ENCODE data around the gene TMEM63A.

Gene TMEM63A

GRCh38 chr1:225885336-225885735 is 3.2 kb upstream of the TMEM63A start:
- Histone ChIP-seq H3K27ac (ENCODE audit: low read depth, low read length) (no peak overlapping the region), H2AFZ (ENCODE audit: insufficient read depth, low read length, poor library complexity) (no peak overlapping the region), H3K79me1 (ENCODE audit: low read length) (peaks cover 18% of the 10 kb centered on the region), H3K9me3 (ENCODE audit: insufficient read depth, low read depth, low read length) (no peaks in the 10 kb centered on the region), H3K36me3 (ENCODE audit: control insufficient read depth in 1 of 2, insufficient read depth in 2 of 2, low read length in 2 of 2) (no peaks in the 10 kb centered on the region), H3K4me1 (ENCODE audit: control insufficient read depth in 1 of 2, insufficient read depth in 2 of 2, low read length in 2 of 2) (peaks cover 9 to 14% of the 10 kb centered on the region in 2 experiments), H3K23ac (ENCODE audit: low read length) (no peak overlapping the region), H2AK5ac (ENCODE audit: low read length) (no peak overlapping the region), H3K14ac (ENCODE audit: low read length) (no peak overlapping the region), H4K12ac (ENCODE audit: low read depth, low read length) (no peak overlapping the region), H3K18ac (ENCODE audit: low read length) (no peak overlapping the region), H2BK12ac (ENCODE audit: low read length) (no peak overlapping the region), H3K4me2 (ENCODE audit: low read length) (no peak overlapping the region), H4K91ac (ENCODE audit: low read depth, low read length) (no peak overlapping the region), H3K4me3 (ENCODE audit: low read depth, low read length) (no peak overlapping the region), H2BK120ac (ENCODE audit: insufficient read depth, low read length, poor library complexity) (no peak overlapping the region), H3K27me3 (ENCODE audit: insufficient read depth, low read length) (no peaks in the 10 kb centered on the region), H3K4ac (ENCODE audit: low read depth, low read length) (no peak overlapping the region), H3K79me2 (ENCODE audit: control insufficient read depth, insufficient read depth, low read length, poor library complexity) (peaks cover 9% of the 10 kb centered on the region), H2BK5ac (ENCODE audit: low read depth, low read length, poor library complexity) (no peak overlapping the region), H4K8ac (ENCODE audit: low read depth, low read length) (no peak overlapping the region), H3K9ac (ENCODE audit: low read length) (no peak overlapping the region)
- no CpG with 5 or more reads among the region's 6 CpGs for WGBS (ENCODE audit: extremely low coverage, insufficient coverage, insufficient read length)
- DNase-seq: no peak

GRCh38 chr1:225883616-225884265 is 1.6 kb upstream of the TMEM63A start:
- H2AFZ ChIP-seq (ENCODE audit: insufficient read depth, low read length, poor library complexity): no peak overlapping the region
- no peak for DNase-seq
- no peak overlapping the region for H3K27ac ChIP-seq (ENCODE audit: low read depth, low read length)
- WGBS (ENCODE audit: extremely low coverage, insufficient coverage, insufficient read length): no CpG with 5 or more reads among the region's 11 CpGs
- no peak overlapping the region for H3K4me3 ChIP-seq (ENCODE audit: low read depth, low read length)
- H2BK12ac ChIP-seq (ENCODE audit: low read length): no peak overlapping the region
- no peak overlapping the region for H4K91ac ChIP-seq (ENCODE audit: low read depth, low read length)
- H3K79me2 ChIP-seq (ENCODE audit: control insufficient read depth, insufficient read depth, low read length, poor library complexity): peaks cover 9% of the 10 kb centered on the region
- H3K4me2 ChIP-seq (ENCODE audit: low read length): no peak overlapping the region
- H3K14ac ChIP-seq (ENCODE audit: low read length): no peak overlapping the region
- no peak overlapping the region for H2BK120ac ChIP-seq (ENCODE audit: insufficient read depth, low read length, poor library complexity)
- peaks cover 12 to 14% of the 10 kb centered on the region in 2 experiments for H3K4me1 ChIP-seq (ENCODE audit: control insufficient read depth in 1 of 2, insufficient read depth in 2 of 2, low read length in 2 of 2)
- no peak overlapping the region for H4K8ac ChIP-seq (ENCODE audit: low read depth, low read length)
- no peak overlapping the region for H2AK5ac ChIP-seq (ENCODE audit: low read length)
- no peaks in the 10 kb centered on the region for H3K36me3 ChIP-seq (ENCODE audit: control insufficient read depth in 1 of 2, insufficient read depth in 2 of 2, low read length in 2 of 2)
- no peak overlapping the region for H3K4ac ChIP-seq (ENCODE audit: low read depth, low read length)
- H2BK5ac ChIP-seq (ENCODE audit: low read depth, low read length, poor library complexity): no peak overlapping the region
- H3K9me3 ChIP-seq (ENCODE audit: insufficient read depth, low read depth, low read length): no peaks in the 10 kb centered on the region
- H3K27me3 ChIP-seq (ENCODE audit: insufficient read depth, low read length): no peaks in the 10 kb centered on the region
- no peak overlapping the region for H3K23ac ChIP-seq (ENCODE audit: low read length)
- no peak overlapping the region for H4K12ac ChIP-seq (ENCODE audit: low read depth, low read length)
- H3K9ac ChIP-seq (ENCODE audit: low read length): no peak overlapping the region
- H3K18ac ChIP-seq (ENCODE audit: low read length): no peak overlapping the region
- H3K79me1 ChIP-seq (ENCODE audit: low read length): peaks cover 18% of the 10 kb centered on the region

- Histone ChIP-seq H3K9me3 (ENCODE audit: insufficient read depth, low read depth, low read length) (no peaks in the 10 kb centered on the region), H2BK120ac (ENCODE audit: insufficient read depth, low read length, poor library complexity) (peak overlapping the region; percentile 57), H4K91ac (ENCODE audit: low read depth, low read length) (peak overlapping the region; percentile 69), H3K27me3 (ENCODE audit: insufficient read depth, low read length) (no peaks in the 10 kb centered on the region), H2BK12ac (ENCODE audit: low read length) (peak overlapping the region; percentile 42), H3K9ac (ENCODE audit: low read length) (peak overlapping the region; percentile 55), H3K4ac (ENCODE audit: low read depth, low read length) (peak overlapping the region; percentile 55), H3K23ac (ENCODE audit: low read length) (no peak overlapping the region), H3K4me3 (ENCODE audit: low read depth, low read length) (peak overlapping the region; percentile 80), H3K27ac (ENCODE audit: low read depth, low read length) (no peak overlapping the region), H2AK5ac (ENCODE audit: low read length) (no peak overlapping the region), H3K4me2 (ENCODE audit: low read length) (peak overlapping the region; percentile 79), H2AFZ (ENCODE audit: insufficient read depth, low read length, poor library complexity) (peak overlapping the region; percentile 90), H3K18ac (ENCODE audit: low read length) (peak overlapping the region; percentile 65), H4K12ac (ENCODE audit: low read depth, low read length) (peak overlapping the region; percentile 73), H3K36me3 (ENCODE audit: control insufficient read depth in 1 of 2, insufficient read depth in 2 of 2, low read length in 2 of 2) (no peaks in the 10 kb centered on the region), H3K4me1 (ENCODE audit: control insufficient read depth in 1 of 2, insufficient read depth in 2 of 2, low read length in 2 of 2) (peaks cover 12 to 14% of the 10 kb centered on the region in 2 experiments), H3K79me1 (ENCODE audit: low read length) (peaks cover 18% of the 10 kb centered on the region), H4K8ac (ENCODE audit: low read depth, low read length) (peak overlapping the region; percentile 90), H3K79me2 (ENCODE audit: control insufficient read depth, insufficient read depth, low read length, poor library complexity) (peaks cover 9% of the 10 kb centered on the region), H3K14ac (ENCODE audit: low read length) (peak overlapping the region; percentile 74), H2BK5ac (ENCODE audit: low read depth, low read length, poor library complexity) (peak overlapping the region; percentile 11)
- peak in 1 of 2 donors; percentile 48 for DNase-seq
- WGBS (ENCODE audit: extremely low coverage, insufficient coverage, insufficient read length): no CpG with 5 or more reads among the region's 63 CpGs
These were observed 775 bp upstream of the TMEM63A start for GRCh38 chr1:225882694-225883615.

GRCh38 chr1:225881081-225881958 is 860 bp downstream of the TMEM63A start:
- Histone ChIP-seq H4K12ac (ENCODE audit: low read depth, low read length) (peak overlapping the region; percentile 92), H4K8ac (ENCODE audit: low read depth, low read length) (peak overlapping the region; percentile 90), H3K18ac (ENCODE audit: low read length) (peak overlapping the region; percentile 97), H3K23ac (ENCODE audit: low read length) (no peak overlapping the region), H3K9ac (ENCODE audit: low read length) (peak overlapping the region; percentile 59), H4K91ac (ENCODE audit: low read depth, low read length) (peak overlapping the region; percentile 96), H2BK12ac (ENCODE audit: low read length) (peak overlapping the region; percentile 38), H3K79me1 (ENCODE audit: low read length) (peaks cover 18% of the 10 kb centered on the region), H3K27me3 (ENCODE audit: insufficient read depth, low read length) (no peaks in the 10 kb centered on the region), H2BK5ac (ENCODE audit: low read depth, low read length, poor library complexity) (peak overlapping the region; percentile 78), H3K4me1 (ENCODE audit: control insufficient read depth in 1 of 2, insufficient read depth in 2 of 2, low read length in 2 of 2) (peaks cover 14 to 15% of the 10 kb centered on the region in 2 experiments), H3K27ac (ENCODE audit: low read depth, low read length) (peak overlapping the region; percentile 62), H2AFZ (ENCODE audit: insufficient read depth, low read length, poor library complexity) (peak overlapping the region; percentile 88), H2AK5ac (ENCODE audit: low read length) (peak overlapping the region; percentile 55), H3K14ac (ENCODE audit: low read length) (peak overlapping the region; percentile 97), H3K9me3 (ENCODE audit: insufficient read depth, low read depth, low read length) (no peaks in the 10 kb centered on the region), H3K79me2 (ENCODE audit: control insufficient read depth, insufficient read depth, low read length, poor library complexity) (peaks cover 9% of the 10 kb centered on the region), H2BK120ac (ENCODE audit: insufficient read depth, low read length, poor library complexity) (peak overlapping the region; percentile 97), H3K4me3 (ENCODE audit: low read depth, low read length) (peak overlapping the region; percentile 80), H3K36me3 (ENCODE audit: control insufficient read depth in 1 of 2, insufficient read depth in 2 of 2, low read length in 2 of 2) (peaks cover 0 to 3% of the 10 kb centered on the region in 2 experiments), H3K4ac (ENCODE audit: low read depth, low read length) (peak overlapping the region; percentile 66), H3K4me2 (ENCODE audit: low read length) (peak overlapping the region; percentile 79)
- whole genome bisulfite sequencing (ENCODE audit: extremely low coverage, insufficient coverage, insufficient read length): no CpG with 5 or more reads among the region's 25 CpGs
- peak in 1 of 2 donors; percentile 6 for DNase-seq
